GM15510 (cell line): ENCODE data around the gene AFF1.

Source experiments
- POLR2A ChIP-seq: IDR thresholded peaks from 3 replicates; pipeline ENCODE4 v1.6.1; 2011; ENCODE audit warnings: borderline replicate concordance; ENCODE audit not compliant: insufficient read length; ENCODE audit errors: extremely low read depth

Gene AFF1

DNA sequence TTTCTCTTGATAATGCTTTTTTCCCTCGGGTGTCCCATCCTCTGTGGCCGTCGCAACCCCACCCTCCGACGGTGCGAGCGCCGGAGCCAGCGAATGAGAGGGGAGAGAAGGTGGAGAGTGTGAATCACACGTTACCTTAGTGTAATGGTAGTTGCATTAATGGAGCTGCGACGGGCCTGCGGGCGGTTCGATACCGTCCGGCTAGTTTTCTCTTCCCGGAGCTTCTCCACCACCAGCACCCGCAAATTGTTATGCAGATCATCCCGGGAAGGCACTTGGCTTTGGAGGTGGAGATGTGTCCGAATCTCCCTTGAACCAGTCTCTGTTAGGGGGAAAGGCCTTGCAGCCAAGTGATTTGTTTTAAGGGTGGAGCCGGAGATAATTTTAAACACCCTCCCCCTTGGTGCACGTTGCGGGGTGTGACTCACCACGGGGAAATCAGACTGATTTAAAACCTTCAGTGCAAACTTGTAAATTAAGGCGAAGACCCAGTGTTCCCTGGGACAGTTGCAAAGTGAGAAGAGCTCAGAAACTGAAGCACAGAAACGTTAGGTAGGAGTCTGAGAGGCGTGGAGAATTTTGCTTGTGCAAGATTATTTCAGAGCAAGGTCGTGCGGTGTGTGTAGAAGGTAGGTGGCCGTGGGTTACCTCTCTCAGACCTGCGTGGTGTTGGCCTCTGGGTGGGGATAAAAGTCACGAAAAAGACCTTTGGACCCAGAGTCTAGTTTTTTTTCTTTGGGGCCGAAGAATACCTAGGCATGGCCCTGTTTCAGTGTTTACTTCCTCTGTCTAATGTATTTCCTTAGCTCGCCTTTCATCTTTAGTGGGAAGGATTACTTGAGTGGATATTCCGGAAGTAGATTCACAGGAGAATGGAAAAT is 1.3 kb downstream of the AFF1 start:
- TF ChIP-seq POLR2A, result peak; percentile 29

DNA sequence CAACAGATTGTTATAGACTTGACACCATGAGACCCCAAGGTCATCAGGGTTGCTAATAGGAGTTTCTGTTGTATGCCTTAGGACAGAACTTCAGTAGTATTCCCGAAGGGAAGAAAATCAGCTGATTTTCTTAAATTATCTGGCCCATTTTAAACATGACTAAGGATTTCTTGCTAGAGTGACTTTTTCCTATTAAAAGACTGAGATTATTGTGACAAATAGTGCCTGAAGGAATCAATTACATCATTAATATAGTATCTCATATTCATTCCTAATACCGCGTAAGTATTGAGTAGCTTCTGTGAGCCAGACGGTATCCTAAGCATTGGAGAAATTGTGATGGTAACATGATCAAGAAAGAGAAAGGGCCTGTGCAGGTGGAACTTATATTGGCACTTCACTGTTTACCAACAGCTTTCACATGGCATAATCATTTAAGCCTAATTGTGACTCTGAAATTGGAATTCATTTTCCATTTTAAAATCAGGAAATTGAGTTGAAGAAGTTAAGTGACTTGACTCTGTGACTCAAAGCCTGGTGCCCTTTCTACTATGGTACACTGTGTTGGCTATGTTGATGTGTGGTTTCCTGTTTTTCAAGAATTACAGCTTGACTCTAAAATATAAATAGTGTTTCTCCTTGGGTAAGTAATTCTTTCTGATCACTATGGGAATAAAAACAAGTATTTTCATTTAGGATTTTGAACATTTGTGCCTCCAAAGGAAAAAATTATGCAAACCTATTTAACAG is 4.1 kb downstream of the AFF1 start:
- TF ChIP-seq POLR2A, result no peak

DNA sequence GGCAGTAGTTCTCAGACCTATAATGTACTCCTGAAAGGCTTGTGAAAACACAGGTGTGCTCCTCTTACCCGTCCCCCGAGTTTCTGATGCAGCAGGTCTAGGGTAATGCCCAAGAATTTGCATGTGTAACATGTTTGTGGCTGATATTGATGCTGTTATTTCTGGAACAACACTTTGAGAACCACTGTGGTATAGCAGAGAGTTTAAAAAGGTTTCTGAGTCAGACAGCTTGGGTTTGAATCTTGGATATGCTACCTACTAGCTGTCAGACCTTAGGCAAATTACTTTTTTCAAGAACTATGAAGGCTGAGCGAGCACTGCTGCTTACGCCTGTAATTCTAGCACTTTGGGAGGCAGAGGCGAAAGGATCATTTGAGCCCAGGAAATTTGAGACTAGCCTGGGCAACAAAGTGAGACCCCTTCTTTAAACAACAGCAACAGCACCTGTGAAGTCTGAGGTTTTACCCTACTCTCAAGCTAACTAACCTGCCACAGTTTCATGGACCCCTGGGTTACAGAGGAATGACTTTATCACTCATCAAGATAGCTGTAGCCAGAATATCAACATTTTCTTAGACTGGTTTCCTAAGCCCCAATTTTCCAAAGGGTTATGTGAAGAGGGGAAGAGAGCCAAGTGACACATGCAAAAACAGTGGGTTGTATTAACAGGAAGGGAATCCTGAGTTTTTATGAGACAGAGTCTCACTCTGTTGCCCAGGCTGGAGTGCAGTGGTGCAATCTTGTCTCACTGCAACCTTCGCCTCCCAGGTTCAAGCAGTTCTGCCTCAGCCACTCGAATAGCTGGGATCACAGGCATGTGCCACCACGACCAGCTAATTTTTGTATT is 5.1 kb downstream of the AFF1 start:
- TF ChIP-seq POLR2A, result no peak

DNA sequence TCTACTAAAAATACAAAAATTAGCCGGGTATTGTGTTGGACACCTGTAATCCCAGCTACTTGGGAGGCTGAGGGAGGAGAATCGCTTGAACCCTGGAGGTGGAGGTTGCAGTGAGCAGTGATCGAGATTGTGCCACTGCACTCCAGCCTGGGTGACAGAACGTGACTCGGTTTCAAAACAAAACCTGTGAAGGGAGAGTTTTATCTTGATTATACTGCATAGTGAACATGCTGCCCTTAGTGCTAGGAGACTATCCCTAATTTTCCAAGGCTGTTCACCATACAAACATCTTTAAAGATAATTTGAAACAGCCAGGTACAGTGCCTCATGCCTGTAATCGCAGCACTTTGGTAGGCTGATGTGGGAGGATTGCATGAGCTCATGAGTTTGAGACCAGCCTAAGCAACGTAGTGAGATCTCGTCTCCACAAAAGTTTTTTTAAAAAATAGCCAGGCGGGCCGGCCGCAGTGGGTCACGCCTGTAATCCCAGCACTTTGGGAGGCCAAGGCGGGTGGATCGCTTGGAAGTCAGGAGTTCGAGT is 6.2 kb downstream of the AFF1 start:
- TF ChIP-seq POLR2A, result no peak

DNA sequence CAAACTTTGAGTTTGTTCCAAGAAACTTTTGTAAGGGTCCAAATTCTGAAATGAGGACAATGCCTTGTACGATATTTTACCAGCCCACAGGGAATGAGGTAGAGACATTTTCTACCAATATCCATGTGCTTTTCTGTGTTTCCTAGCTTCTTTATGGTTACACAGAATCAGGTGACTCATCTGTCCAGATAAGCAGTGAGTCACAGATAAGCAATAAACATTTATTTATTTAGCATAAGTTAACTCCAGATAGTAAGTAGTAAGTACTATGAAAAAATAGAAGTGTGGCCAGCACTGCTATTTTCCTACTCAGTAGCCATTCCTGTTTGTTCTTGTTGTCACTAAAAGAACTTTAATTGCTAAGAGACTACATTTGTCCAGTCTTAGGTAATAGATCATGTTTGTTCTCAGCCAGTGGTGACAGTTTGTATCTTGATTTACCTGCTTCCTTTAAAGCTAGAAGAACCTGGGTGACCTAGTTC is 7.4 kb downstream of the AFF1 start:
- TF ChIP-seq POLR2A, result no peak

DNA sequence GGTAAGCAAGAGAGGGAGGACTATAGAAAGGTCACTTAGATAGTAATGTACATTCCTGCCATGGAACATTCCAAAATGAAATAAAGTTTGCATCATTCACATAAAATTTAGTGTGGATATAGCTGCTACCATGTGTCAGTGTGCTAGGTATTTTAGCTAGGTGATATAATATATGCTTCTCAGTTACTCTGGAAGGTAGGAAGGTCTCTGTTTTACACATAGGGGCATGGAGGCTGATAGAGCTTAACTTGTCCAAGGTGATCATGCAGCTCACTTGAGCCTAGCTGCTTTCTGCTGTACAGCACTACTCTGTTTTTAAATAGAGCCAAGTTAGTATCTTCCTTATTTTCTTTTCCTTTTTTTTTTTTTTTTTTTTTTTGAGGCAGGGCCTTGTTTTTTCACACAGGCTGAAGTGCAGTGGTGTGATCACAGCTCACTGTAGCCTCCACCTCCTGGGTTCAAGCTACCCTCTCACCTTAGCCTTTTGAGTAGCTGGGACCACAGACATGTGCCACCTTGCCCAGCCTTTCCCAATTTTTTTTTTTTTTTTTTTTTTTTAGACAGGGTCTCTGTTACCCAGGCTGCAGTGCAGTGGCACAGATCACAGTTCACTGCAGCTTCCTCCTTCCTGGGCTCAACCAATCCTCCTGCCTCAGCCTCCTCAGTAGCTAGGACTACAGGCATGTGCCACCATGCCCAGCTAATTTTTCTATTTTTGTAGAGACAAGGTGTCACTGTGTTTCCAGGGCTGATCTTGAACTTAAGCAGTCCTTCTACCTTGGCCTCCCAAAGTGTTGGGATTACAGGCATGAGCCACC is 10.4 kb downstream of the AFF1 start:
- TF ChIP-seq POLR2A, result no peak

DNA sequence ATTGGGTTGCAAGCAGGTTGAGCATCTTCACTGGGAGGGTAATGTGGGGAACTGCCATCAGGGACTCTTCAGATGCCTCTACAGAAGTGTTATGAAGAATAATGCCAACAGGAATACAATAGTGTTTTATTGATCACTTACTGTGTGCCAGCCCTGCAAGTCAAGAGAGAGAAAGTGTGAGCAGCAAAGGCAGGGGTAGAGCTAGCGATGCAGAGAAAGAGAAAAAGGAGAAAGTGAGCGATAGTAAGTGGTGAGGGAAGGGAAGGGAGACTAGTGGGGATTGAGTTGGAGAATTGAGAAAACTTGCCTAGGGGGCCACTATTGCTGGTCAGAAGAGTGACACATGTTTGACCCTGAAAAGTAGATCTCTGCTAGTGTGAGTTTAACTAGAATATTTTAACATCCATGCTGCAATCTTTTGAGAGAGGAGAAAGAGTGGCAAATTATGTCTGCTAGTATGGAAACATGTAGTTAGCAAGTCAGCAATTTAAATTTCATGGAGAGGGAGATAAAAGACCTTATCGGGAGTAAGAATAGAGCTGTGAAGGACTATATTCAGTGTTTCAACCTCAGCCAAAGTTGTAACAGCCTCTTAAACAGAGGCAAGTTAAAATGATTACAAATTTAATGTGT is 12.2 kb downstream of the AFF1 start:
- no peak for TF ChIP-seq POLR2A

DNA sequence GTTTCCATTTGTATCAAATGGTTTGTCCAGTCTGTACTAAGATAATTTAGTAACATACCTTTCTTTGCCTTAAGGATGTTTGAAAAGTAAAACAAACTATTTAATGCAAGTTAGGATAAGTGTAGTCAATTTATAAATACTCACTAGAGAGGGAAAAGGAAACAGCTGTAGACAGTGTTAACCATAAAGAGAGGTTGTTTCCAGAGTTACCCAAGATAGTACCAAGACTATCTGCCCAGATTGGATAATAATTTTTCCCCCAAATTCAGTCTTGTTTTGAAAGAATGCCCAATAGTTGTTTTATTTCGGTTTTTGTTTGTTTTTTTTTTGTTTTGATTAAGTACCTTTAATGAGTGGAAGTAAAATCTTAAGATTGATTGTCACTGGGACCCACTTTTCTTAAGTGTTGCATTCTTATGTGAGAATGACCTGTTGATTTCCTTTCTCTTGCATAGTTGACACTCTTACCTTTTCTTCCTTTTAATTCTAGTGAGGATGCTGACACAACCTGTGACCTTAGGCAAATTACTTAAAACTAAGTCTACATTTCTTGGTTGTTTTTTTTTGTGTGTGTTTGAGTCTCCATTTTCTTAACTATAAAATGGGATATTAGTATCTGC is 12.8 kb downstream of the AFF1 start:
- no peak for TF ChIP-seq POLR2A

DNA sequence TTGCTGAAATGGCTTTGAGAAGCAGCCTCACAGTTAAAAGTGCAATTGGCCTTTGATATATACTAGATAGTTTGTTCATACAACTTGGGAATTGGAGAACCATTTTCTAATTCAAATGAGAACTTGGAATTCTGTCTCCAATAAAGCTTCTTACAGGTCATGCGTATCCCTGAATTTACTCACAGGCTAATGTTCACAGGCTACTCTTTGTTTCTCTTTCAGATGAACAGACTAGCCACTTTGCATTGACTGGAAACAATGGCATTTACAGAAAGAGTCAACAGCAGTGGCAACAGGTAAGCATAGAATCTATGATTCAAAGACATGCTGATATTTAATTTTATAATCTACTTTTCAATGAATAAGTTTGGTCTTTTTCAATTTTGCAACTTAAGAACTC is 13.5 kb downstream of the AFF1 start:
- TF ChIP-seq POLR2A, result no peak

DNA sequence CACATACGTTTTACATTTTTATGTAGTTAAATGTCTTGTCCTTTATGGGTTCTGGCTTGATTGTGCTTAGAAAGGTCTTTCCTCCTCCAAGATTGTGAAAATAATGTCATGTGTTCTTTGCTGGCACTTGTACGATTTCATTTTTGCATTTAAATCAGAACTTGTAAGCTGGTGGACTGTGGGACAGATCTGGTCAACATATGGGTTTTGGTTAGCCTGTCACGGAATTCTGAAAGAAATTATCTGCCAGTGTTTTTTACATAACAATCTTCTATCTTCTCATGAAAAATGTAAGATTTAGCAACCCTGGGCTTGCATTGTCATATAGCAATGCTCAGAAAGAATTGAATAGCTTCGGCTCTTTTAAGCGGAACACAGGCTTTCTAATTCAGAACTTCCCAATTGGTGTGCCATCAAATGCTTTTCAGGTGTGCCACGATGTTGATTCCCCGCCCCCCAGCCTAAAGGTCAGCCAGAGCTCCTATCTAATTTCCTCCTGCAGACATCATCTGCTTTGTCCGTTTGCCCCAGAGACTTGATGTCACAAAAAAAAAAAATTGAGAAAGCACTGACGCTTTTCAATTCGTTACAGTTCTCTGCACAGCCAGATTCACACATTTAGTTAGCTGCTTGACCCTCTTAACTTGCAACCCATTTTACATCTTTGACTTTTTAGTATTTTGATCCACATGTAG is 16.2 kb downstream of the AFF1 start:
- no peak for TF ChIP-seq POLR2A

DNA sequence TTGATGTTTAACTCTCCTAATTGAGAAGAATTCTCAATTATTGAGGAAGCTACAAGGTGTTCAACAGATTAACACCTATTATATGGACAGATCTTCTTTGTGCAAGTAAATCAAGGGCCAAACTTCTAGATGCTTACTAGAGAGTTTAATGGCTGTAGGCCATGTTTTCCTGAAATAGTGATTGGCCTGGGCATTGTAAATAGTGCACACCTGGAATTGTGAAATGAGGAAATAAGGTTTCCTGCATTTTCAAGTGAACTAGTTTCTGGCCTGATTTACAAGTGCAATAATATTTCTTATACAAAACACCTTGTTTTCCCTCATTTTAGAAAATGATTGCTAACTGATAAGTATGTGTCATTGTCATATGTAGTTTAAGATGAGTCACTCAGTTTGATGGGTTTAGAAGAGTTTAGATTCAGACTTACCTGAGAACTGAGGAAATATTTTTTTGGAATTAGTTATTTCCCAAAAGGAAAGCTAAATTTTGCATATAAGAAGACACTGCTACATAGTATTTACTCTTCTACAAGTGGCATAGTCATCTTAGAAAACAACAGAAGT is 21.2 kb downstream of the AFF1 start:
- no peak for TF ChIP-seq POLR2A

DNA sequence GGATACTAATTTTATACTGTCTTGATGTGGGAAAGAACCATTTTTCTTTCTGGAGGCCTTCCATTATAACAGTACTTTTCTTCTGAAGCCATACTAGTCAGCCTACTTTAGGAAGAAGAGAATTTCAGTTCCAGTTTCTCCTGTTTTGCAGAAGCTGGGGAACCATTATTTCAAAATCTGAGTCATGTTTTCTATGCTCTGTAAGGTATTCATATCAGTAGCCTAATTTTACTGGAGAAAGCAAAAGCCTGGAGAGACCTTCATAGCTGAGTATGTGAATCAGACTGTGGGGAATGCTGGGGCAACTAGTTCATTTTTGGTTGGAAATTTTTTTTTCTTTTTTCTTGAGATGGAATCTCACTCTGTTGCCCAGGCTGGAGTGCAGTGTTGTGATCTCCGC is 22.4 kb downstream of the AFF1 start:
- no peak for TF ChIP-seq POLR2A
